NCI-H1092 (cell line): Measurements from ENCODE around the gene CAMK2G.
"Not testable (repeated sequence)": the region's sequence is repeated elsewhere in the genome, so short reads cannot be mapped to it uniquely, and the experiment has no call there.

Experiments used
- DNase-seq: peaks from one replicate; lab custom pipeline; 2025; lab: John Stamatoyannopoulos, UW

Gene CAMK2G

DNA sequence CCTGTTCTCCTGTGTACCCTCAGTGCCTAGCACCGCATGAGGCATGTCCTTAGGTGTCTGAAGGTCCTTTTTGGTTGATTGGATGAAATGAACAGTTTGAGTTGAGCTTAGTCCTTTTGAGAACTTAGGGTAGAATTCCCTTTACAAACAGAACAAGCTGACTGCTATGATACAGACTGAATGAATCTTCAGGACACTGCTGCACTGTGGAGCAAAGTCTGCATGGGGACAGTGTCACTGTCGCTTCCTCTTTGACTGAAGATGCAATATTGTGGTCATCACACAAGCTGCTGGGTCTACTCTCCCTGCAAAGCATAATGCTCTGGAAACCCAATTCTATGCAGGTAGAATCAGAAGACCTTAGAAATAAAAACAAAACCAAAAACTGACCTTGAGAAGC, 28.0 kb upstream of the CAMK2G start:
- no peak for DNase-seq

DNA sequence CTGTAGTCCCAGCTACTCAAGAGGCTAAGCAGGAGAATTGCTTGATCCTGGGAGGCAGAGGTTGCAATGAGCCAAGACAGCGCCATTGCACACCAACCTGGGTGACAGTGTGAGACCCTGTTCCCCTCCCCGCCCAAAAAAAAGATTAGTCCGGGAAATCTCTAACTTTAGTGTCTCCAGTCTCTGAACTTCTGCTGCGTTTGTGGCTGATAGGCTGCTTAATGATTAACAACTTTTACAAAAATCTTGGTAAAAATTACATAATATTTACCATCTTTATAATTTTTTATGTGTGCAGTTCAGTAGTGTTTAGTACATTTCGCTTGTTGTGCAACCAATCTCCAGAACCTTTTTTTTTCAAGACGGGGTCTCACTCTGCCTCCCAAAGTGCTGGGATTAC, 26.9 kb upstream of the CAMK2G start:
- no peak for DNase-seq

DNA sequence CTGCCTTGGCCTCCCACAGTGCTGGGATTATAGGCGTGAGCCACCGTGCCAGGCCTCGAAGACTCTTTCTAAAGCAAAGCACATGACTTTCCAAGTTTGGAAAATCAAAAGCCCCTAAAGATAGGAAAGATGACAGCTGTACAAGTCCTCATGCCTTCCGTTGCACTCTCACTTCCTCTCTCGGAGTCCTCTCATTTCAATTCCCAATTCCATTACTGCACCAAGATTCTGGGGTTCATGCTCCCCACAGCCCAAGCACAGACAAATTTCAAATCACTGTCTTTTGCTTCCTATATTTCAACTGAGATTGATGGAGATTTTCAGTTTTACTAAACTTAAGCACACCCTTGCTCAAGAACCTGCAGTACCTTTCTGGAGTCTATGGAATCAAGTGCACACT, 25.7 kb upstream of the CAMK2G start:
- DNase-seq: no peak

DNA sequence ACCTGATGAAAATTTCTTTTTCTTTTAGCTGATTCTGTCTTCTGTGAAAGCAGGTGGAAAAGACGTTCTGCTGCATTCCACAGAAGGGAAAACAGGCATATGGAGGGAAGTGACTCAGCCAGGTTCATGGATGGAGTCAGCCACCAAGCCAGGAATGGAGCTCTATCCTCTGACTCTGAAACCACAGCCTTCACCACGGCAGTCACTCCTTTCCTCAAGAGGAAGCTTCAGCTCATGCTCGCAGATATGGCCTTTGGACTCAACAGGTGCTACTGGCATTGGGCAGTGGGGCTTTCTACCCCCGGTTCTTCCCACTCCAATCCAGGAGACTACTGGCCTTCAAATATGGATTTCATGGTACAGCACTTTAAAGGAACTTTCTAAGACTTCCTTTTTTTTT, 25.1 kb upstream of the CAMK2G start:
- no peak for DNase-seq

DNA sequence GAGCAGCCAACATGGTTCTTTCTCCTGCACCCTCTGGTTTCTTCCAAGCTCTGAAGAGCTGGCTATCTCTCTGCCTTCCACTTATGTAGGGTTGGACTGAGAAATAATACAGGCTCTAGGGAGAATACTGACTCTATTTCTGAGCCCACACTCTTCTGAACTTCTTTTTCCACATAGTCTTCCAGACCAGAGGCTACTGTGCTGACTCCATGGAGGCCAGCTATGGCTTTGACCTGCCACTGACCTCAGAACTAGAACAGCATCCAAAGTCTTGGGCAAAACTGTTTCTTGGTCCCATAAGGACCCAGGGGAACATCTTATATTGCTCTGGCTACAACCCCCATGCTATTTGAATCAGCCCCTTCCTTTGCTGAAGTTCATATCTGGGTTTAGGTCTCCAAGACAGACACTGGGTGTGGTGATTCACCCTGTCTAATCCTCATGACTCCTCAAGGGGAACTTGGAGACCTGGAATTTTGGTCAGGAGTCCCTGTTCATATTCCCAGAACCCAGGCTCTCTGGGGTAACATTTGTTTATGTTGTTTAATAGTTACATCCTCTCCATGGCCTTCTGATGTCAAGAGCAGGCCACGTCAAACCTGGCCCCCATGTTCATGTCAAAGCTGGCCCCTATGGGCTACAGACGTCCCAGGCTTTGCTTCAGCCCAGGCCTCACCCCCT, 24.5 kb upstream of the CAMK2G start:
- no peak for DNase-seq

DNA sequence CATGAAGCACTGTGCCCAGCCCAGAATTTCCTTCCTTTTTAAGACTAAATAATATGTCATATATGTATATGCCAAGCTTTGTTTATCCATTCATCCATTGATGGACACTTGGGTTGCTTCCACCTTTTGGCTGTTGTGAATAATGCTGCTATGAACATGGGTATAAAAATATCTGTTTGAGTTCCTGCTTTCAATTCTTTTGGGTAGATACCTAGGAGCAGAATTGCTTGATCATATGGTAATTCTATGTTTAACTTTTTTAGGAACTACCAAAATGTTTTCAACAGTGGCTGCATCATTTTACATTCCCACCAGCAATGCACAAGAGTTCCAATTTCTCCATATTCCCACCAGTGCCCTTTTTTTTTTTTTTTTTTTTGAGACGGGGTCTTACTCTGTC, 23.3 kb upstream of the CAMK2G start:
- no peak for DNase-seq

DNA sequence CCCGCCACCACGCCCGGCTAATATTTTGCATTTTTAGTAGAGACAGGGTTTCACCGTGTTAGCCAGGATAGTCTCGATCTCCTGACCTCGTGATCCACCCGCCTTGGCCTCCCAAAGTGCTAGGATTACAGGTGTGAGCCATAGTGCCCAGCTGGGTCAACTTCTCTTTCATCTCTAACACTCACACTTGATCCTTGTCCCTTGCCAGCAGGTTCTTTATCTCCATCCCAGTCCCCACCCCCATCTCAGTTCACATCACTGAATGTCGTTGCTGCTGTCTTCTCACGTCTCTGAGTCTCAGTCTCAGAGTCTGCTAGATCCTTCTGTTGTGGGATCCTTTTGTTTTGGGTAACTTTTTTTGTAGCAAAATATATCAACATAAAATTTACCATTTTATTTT, 21.0 kb upstream of the CAMK2G start:
- not testable (repeated sequence) for DNase-seq

DNA sequence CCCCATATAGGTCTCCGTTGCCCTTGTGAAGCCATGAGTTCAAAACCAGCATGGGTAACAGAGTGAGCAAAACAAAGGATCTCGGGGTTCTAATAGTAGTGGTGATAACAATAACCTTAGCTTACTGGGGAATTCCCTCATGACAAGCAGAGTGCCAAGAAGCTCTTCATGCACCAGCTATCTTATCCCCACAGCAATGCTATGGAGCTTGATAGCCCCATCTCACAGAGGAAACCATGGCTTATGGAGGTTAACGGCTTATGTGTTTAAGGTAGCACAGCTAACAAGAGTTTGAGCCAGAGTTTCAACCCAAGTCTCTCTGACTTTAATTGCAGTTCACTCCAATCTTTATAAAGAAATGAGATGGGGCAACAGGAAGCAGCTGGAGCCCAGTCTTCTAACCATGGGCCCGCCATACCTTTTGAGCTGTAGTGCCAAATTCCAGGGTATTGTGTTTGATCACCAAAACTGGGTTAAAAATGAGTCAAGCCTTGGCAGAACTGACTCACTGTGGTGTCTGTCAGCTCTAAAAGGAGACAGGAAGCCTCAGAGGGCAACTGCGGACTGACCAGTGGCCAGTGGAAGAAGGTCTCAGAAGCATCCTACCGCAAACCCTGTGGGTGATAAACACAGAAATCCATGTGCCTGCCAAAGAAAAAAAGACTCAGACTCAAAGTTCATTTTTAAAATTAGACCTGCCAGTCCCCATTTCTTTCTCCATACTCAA, 20.1 kb upstream of the CAMK2G start:
- DNase-seq: no peak

DNA sequence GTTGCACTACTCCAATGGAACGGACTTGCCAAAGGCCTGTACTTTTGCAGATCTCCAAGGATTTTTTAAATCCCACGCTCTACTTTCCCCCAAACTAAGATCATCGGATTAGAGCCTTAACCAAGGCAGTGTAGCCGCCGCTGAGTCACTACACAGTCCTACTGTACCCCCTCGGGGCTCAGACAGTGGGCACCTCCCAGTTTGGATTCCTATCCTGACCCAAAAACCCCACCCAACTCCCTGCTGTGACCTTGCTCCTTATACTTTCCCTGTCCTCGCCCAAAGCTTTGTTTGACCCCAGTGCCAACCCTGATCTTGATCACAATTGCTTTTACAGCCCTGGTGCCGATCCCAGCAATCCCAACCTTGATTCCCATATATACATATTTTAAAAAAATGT, 19.1 kb upstream of the CAMK2G start:
- DNase-seq: no peak

DNA sequence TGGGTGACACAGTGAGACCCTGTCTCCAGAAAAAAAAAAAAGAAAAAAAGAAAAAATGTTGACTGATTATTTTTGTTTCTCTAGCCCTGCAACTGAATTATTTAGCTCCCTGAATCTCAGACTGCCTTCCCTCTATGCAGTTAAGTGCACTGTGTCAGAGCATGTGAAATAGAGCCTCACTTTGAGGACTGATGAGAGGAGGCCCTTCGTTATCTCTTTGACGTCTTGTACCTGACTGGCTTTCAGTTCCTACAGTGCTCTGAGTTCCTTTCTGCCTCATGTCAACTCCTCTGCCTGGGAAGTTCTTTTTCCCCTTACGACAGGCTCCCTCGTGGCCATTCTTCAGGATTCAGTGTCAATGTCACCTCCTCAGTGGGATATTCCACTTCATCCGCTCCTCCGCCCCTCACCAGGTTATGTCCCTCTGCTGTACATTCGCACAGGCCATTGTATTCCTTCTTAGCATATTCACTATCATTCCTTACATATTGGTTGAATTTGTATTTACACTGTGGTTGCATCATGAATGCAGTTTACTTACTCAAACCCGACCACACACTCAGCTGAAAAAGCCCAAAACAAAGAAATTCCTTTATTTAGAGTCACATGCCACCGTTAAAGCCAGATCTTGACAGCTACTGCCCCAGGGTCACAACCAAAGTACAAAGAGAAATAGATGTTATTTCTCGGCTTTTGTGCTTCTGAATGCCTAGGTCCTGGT, 18.1 kb upstream of the CAMK2G start:
- no peak for DNase-seq

DNA sequence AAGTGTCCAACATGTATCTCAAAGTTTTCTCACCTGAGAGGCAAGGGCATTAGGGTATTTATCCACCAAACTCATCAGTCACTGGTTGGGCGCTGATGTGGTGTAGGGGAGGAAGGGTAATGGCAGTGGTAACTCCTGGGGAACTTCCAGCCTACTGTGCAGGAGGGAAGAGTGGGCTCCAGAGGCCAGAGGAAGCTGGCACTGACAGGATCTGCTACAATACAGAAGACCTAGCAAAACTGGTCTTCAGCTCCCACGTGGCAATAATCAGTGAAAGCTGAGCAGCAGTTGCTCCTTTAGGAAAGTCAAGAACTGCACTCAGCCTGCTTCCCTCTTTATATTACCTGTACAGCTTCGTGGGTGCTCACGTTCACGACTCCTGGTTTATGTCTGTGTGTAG, 17.2 kb upstream of the CAMK2G start:
- no peak for DNase-seq

DNA sequence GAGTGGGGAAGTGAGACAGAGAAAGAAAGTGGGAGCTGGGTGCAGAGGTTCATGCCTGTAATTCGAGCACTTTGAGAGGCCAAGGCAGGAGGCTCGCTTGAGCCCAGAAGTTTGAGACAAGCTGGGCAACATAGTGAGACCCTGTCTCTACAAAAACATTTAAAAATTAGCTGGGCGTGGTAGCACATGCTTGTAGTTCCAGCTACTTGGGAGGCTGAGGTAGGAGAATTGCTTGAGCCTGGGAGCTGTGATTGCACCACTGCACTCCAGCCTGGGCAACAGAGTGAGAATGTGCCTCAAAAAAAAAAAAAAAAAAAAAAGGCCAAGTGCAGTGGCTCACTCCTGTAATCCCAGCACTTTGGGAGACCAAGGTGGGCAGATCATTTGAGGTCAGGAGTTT, 16.5 kb upstream of the CAMK2G start:
- DNase-seq: not testable (repeated sequence)

DNA sequence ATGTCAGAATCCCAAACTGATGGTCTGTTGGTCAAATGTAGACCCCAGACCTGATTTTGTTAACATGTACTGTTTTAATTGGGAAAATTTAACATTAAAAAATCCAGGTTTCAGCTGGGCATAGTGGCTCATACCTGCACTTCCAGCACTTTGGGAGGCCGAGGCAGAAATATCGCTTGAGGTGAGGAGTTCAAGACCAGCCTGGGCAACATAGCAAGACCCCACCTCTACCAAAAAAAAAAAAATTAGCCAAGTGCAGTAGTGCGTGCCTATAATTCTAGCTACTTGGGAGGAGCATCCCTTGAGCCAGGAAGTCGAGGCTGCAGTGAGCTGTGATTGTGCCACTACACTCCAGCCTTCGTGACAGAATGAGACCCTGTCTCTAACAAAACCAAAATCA, 15.9 kb upstream of the CAMK2G start:
- DNase-seq: no peak

DNA sequence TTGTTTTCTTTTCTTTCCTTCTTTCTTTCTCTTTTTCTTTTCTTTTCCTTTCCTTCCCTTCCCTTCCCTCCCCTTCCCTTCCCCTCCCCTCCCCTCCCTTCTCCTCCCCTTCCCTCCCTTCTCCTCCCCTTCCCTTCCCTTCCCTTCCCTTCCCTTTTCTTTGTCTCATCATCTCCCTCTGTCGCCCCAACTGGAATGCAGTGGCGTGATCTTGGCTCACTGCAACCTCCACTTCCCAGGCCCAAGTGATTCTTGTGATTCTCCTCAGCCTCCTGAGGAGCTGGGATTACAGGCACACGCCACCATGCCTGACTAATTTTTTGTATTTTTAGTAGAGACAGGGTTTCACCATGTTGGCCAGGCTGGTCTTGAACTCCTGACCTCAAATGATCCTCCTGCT, 15.1 kb upstream of the CAMK2G start:
- not testable (repeated sequence) for DNase-seq

DNA sequence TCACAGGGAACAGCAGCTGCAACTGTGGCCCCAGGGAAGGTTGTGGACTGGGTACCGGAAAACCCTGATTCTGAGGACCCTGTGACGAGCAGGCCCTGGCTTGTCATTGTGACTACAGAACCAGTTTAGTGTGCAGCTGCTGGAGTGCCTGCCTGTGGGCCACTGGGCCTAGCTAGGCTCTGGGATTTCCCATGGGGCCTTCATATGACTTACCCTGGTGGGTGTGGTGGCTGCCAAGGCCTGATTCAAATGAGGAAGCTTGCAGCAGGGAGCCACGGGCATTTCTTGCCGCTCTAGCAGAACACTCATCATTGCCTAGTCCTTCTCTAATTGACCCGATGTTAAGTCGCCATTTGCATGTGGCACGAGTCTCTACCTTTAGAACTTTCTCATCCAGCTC, 14.7 kb upstream of the CAMK2G start:
- no peak for DNase-seq

DNA sequence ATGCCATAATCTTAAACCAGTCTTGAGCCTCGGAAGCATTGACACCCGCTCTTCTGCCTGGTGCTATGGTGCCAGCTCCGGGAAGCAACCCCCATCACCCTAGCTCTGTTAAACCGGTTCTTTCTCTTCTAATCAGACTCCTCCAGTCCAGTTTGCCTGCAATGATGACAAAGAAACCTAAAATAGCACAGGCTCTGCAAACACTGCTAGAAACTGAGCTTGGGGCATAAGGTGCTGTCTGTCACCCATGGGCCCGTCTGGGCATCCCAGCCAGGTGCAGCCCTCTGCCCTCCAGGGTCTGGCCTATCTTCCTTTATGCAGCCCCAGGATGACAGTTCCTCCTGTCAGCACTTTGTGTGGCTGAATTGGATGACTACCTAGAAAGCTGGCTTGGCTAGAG, 14.2 kb upstream of the CAMK2G start:
- DNase-seq: no peak

DNA sequence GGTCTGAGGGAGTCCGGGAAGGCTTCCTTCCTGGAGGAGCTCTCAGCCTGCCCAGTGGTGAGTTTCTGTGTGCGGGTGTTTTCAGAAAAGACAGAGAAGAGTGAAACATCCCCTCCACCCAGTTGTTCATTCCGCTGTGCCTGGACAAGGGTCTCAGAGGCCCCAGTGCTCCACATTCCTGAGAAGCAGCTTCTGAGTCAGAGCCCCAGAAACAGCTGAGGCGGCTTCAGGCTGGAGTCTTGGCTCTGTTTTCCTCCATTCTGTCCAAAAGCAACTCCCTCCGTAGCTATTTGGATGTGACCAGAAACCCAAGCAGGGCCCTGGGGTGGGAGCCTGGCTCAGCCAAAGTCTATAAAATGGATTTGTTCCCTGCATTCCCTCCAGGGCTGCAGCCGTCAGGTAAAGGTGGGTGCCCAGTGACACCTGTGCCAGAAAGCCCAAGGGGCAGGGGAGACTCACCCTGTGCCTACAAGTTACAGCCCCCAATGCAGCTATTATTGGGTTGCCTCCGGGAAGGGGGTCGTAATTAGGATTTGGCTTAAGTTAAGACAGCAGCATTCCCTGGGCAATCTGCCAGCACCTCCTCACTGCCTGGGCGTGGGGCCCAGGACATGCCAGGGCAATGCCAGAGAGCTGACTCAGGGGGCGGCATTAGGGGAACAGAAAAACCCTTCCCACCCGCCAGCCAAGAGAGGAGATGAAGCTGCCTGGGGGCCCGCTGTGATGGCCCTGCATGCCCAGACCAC, 13.1 kb upstream of the CAMK2G start:
- DNase-seq: peak; percentile 59

DNA sequence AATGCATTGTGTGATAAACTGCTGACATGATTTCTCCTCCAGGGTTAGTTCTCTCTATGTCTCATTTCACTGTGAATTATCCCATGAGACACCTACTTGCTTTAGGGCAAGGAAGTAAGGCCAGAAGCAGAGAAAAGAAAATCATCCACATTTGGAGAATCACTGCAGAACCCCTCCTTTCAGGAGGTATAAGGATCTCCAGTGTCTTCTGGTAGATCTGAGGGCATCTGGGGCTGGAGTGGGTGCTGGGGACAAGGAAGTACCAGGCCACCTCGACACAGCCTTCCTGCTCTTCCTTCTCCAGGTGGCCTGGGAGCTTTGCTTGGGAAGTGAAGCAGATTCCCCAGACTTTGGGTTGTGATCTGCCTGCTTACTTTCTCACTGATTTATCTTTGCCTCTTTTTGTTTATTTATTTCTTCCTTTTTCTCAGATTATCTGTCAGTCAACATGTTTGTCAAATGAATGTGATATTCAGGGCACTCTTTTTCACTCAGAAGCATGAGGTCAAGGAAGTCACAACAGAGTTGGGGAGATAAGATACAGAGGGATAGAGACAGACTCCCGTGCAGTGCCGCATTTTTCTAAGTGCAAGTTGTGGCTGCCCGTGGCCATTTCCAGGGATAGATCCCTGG, 12.4 kb upstream of the CAMK2G start:
- no peak for DNase-seq

DNA sequence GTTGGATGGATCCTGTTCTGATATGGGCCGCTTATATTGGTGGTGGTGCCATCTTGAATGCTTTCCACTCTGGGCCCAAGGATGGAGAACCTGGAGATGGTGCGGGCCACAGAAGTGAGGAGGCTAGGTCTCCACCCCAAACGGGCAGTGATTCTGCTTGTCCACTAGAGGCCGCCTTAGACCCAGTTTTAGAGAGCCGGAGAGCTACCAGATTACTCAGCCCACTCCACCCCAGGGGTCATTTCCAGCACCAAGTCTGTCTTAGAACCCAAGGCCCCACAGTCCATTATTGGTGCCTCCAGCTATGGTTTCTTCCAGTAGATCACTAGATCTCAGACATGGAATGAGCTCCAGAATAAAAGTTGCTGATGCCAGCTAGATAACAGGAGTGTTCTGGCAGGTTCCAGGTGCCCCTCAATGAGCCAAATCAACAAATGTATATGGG, 11.8 kb upstream of the CAMK2G start:
- peak; percentile 43 for DNase-seq

DNA sequence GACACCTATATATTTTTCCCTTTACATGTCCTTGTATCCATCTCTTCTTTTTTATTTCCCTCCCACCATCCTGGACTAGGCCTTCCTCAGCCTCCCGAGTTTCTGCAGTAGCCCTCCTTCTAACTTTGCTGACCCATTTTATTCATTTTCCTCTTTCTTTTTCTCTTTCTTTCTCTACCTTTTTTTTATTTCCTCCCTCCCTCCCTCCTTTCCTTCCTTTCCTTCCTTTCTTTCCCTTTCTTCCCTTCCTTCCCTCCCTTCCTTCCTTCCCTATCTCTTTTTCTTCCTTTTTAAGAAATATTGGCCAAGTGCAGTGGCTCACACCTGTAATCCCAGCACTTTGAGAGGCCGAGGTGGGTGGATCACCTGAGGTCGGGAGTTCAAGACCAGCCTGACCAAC, 9.7 kb upstream of the CAMK2G start:
- DNase-seq: no peak

DNA sequence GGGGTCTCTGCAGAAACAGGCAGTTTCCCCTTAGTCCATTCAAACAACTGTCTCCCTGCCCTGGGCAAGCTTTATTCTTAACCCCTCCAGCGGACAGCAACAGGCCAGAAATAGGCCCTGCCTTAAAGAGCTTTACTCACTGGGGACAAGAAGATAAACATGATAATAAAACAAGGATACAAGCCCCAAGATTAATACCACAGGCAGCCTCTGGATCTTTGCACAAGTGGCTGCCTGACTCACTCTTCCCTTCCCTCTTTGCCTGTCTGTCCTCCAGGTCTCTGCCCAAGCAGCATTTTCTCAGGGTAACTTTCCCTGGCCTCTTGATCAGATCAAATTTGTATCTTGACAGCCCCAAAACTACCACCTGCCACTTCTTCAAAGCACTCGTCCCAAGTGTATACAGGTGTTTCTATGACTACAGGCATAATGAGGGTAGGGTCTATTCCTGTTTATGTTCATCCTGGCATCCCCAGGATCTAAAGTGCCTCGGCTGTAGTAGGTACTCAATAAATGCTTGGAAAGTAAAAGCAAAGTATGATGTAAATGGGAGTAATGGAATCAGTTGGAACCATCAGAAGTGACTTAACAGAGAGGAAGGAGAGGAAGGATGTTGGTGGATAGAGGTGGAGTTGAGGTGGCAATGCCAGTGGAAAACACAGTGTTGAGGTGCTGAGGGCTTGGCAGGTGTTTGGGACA, 7.0 kb upstream of the CAMK2G start:
- DNase-seq: no peak
